GM04504 (cell line): Measurements from ENCODE around the gene PDE8B.

Experiments used
- DNase-seq: peaks from one replicate; pipeline ENCODE4 v3.0.0-alpha.2; 2012; ENCODE audit warnings: low read depth

The PDE8B gene

GRCh38 chr5:77192441-77193050 is 17.9 kb upstream of the PDE8B start:
- no peak for DNase-seq

- no peak for DNase-seq
Observed at GRCh38 chr5:77194762-77195161, 15.7 kb upstream of the PDE8B start.

- DNase-seq = no peak
Observed at GRCh38 chr5:77197840-77198554, 12.5 kb upstream of the PDE8B start.

- DNase-seq = no peak
Observed at GRCh38 chr5:77200663-77201062, 9.8 kb upstream of the PDE8B start.

- DNase-seq = no peak
Observed at GRCh38 chr5:77202145-77202544, 8.3 kb upstream of the PDE8B start.

- DNase-seq = no peak
Observed at GRCh38 chr5:77204967-77205366, 5.5 kb upstream of the PDE8B start.

- no peak for DNase-seq
Observed at GRCh38 chr5:77208507-77209163, 1.8 kb upstream of the PDE8B start.

GRCh38 chr5:77209495-77210090 is 887 bp upstream of the PDE8B start:
- no peak for DNase-seq

GRCh38 chr5:77210964-77211690 is 647 bp downstream of the PDE8B start:
- DNase-seq = no peak

GRCh38 chr5:77211691-77212047 is 1.2 kb downstream of the PDE8B start:
- DNase-seq = no peak

- no peak for DNase-seq
Observed at GRCh38 chr5:77213601-77214000, 3.1 kb downstream of the PDE8B start.

- no peak for DNase-seq
Observed at GRCh38 chr5:77214151-77214550, 3.7 kb downstream of the PDE8B start.

GRCh38 chr5:77218263-77218662 is 7.8 kb downstream of the PDE8B start:
- no peak for DNase-seq

GRCh38 chr5:77221115-77221514 is 10.6 kb downstream of the PDE8B start:
- no peak for DNase-seq

- no peak for DNase-seq
Observed at GRCh38 chr5:77222722-77223121, 12.2 kb downstream of the PDE8B start.

GRCh38 chr5:77223653-77224052 is 13.2 kb downstream of the PDE8B start:
- no peak for DNase-seq

GRCh38 chr5:77224672-77225355 is 14.3 kb downstream of the PDE8B start:
- DNase-seq = peak; percentile 23

- no peak for DNase-seq
Observed at GRCh38 chr5:77225531-77225930, 15.1 kb downstream of the PDE8B start.

- no peak for DNase-seq
Observed at GRCh38 chr5:77229887-77230286, 19.4 kb downstream of the PDE8B start.

GRCh38 chr5:77230727-77231470 is 20.4 kb downstream of the PDE8B start:
- DNase-seq = no peak

- no peak for DNase-seq
Observed at GRCh38 chr5:77231471-77232138, 21.1 kb downstream of the PDE8B start.
